B cell (primary cell): ENCODE data around the gene ZNF81.

Source experiments
- EZH2 ChIP-seq: IDR thresholded peaks from 2 replicates; pipeline ENCODE4 v1.6.1; 2012; ENCODE audit warnings: borderline replicate concordance, low read depth, mild to moderate bottlenecking, moderate library complexity, low read length; ENCODE audit not compliant: insufficient read depth, poor library complexity, severe bottlenecking
- TF ChIP-seq, protein P1 (sequence below): fragments of 200-600 bp; IDR thresholded peaks from one replicate; pipeline ENCODE4 v1.8.0; 2022; ENCODE audit warnings: antibody characterized with exemption, mild to moderate bottlenecking

DNA sequence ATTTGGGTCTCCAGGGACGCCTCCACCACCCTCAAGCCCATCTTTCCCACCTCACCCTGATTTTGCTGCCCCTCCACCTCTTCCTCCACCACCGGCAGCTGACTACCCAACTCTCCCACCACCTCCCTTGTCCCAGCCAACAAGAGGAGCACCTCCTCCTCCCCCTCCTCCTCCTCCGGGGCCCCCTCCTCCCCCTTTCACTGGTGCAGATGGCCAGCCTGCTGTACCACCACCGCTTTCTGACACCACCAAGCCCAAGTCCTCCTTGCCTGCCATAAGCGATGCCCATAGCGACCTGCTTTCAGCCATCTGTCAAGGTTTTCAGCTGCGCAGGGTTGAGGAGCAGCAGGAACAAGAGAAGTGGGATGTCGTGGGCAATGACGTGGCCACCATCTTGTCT lies 32.4 kb upstream of the ZNF81 start:
- TF ChIP-seq, protein P1, sequence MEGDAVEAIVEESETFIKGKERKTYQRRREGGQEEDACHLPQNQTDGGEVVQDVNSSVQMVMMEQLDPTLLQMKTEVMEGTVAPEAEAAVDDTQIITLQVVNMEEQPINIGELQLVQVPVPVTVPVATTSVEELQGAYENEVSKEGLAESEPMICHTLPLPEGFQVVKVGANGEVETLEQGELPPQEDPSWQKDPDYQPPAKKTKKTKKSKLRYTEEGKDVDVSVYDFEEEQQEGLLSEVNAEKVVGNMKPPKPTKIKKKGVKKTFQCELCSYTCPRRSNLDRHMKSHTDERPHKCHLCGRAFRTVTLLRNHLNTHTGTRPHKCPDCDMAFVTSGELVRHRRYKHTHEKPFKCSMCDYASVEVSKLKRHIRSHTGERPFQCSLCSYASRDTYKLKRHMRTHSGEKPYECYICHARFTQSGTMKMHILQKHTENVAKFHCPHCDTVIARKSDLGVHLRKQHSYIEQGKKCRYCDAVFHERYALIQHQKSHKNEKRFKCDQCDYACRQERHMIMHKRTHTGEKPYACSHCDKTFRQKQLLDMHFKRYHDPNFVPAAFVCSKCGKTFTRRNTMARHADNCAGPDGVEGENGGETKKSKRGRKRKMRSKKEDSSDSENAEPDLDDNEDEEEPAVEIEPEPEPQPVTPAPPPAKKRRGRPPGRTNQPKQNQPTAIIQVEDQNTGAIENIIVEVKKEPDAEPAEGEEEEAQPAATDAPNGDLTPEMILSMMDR, result no peak
- no peak for TF ChIP-seq EZH2
